ENCODE results near the gene TRIM44. TPM values are rescaled to one million over a fixed set of nuclear protein-coding genes. Genes with fewer than 3 reads are reported as not detected.

TRIM44 gene
- total and polyA plus RNA-seq, 10 of the 15 experiments (the other 5 are each of a cell fraction or from before 2014, with no cell fraction given): 6.7 to 93.0 (median 27.6) TPM

DNA sequence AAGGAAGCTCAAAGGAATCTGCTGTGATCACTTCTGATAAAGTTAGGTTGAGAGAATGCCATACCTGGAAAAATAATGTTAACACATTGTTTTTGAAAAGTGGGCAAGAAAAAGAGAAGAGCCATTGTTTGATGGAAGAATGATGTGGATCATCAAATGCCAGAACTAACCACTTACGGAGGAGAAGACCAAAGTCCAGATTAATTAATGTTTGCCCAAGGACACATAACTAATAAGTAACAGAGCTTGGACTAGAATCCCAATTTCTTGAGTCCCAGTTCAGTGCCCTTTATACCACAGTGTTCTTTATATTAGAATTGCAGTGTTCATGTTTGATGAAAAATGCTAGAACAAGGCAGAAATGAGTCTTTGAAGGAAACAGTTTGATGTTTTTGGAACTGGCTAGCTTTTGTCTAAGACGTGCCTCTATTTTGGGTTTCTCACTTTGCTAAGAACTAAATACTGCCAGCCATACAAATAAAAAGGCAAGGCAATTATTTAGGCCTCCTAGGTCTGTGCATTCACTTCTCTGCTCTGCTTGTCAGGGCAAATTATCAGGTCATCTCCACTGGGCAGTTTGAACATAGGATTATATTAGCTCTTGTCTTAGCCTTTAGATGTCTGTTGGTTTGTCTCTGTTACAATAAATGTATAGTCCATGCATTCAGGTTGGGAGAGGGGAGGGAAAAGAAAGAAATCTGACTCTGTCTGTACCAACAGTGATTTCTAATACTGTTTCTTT, 72.3 kb downstream of the TRIM44 start:
- Histone ChIP-seq H3K36me3 (ENCODE audit: control insufficient read depth in 2 of 2, insufficient read depth in 2 of 2, low read length in 1 of 2) (peaks cover 1 to 15% of the 10 kb centered on the region in 2 experiments; a peak in 1 of 4 replicates), H3K4me3 (no peak overlapping the region), H3K9ac (ENCODE audit: control insufficient read depth, insufficient read depth, low read length) (no peak overlapping the region), H4K20me1 (ENCODE audit: control insufficient read depth, insufficient read depth) (no peaks in the 10 kb centered on the region), H2AFZ (ENCODE audit: control insufficient read depth, low read depth, low read length) (no peak overlapping the region), H3K27ac (ENCODE audit: control insufficient read depth, insufficient read depth) (no peak overlapping the region), H3K4me2 (ENCODE audit: control insufficient read depth, insufficient read depth) (no peak overlapping the region), H3K9me3 (replicated peaks; ENCODE audit: control insufficient read depth, insufficient read depth, low read length) (peaks cover 2% of the 10 kb centered on the region), H3K4me1 (ENCODE audit: control insufficient read depth, insufficient read depth, low read length) (no peaks in the 10 kb centered on the region), H3K27me3 (replicated peaks in 1 of 2; ENCODE audit: control insufficient read depth in 2 of 2, insufficient read depth in 2 of 2, low read length in 1 of 2) (no peaks in the 10 kb centered on the region), H3K79me2 (ENCODE audit: control insufficient read depth, insufficient read depth, low read length) (no peaks in the 10 kb centered on the region)
- FAIRE-seq: no peak
- ATAC-seq: no peak
- in situ Hi-C loops (cut with MboI): no loop called here
- BruUV-seq (replicated peaks): no TSS peak
- ChIA-PET CTCF (interaction anchor here (0.8 to 1.2 kb wide), 2 partner anchors 9 to 78 kb away, joined by 3 read pairs; no protein-coding TSS in a partner anchor), SMC1A (ENCODE audit: uncharacterized antibody, unreplicated experiment) (interaction anchor here (0.8 to 1.0 kb wide), 3 partner anchors 14 to 75 kb away, joined by 3 read pairs; no protein-coding TSS in a partner anchor), POLR2A (no interaction called here), RAD21 (ENCODE audit: unreplicated experiment) (interaction anchor here (1.6 kb wide), 1 partner anchor 87 kb away, joined by 4 read pairs; no protein-coding TSS in a partner anchor)
- no peak for DNase-seq (ENCODE audit: low read depth, low spot score)
- intact Hi-C loops (cut with micrococcal nuclease; ENCODE audit: unreplicated experiment): no loop called here
- 97% methylated on average over 2 of the region's 2 CpGs for WGBS (ENCODE audit: insufficient coverage, insufficient replicate concordance, low lambda C conversion rate, missing lambda C conversion rate)
- TF ChIP-seq, protein P1, sequence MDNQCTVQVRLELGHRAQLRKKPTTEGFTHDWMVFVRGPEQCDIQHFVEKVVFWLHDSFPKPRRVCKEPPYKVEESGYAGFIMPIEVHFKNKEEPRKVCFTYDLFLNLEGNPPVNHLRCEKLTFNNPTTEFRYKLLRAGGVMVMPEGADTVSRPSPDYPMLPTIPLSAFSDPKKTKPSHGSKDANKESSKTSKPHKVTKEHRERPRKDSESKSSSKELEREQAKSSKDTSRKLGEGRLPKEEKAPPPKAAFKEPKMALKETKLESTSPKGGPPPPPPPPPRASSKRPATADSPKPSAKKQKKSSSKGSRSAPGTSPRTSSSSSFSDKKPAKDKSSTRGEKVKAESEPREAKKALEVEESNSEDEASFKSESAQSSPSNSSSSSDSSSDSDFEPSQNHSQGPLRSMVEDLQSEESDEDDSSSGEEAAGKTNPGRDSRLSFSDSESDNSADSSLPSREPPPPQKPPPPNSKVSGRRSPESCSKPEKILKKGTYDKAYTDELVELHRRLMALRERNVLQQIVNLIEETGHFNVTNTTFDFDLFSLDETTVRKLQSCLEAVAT (IDR thresholded peaks at IDR 0.05): no peak
- TF ChIP-seq SIN3A (IDR thresholded peaks at IDR 0.05; ENCODE audit: low read depth, low read length) (no peak), SMC3 (IDR thresholded peaks at IDR 0.05; ENCODE audit: borderline replicate concordance, low read length) (no peak), CHD2 (IDR thresholded peaks at IDR 0.05; ENCODE audit: borderline replicate concordance, low read depth, low read length) (no peak), SMAD5 (IDR thresholded peaks at IDR 0.05; ENCODE audit: low read depth) (no peak), JUND (IDR thresholded peaks at IDR 0.05; ENCODE audit: low read depth, low read length) (no peak), SREBF2 (IDR thresholded peaks at IDR 0.05; ENCODE audit: low read length) (no peak), HDAC6 (IDR thresholded peaks at IDR 0.05; ENCODE audit: unreplicated experiment) (no peak), GATAD2B (conservative IDR thresholded peaks at IDR 0.05; ENCODE audit: low read depth) (no peak)
- TF ChIP-seq, protein P2, sequence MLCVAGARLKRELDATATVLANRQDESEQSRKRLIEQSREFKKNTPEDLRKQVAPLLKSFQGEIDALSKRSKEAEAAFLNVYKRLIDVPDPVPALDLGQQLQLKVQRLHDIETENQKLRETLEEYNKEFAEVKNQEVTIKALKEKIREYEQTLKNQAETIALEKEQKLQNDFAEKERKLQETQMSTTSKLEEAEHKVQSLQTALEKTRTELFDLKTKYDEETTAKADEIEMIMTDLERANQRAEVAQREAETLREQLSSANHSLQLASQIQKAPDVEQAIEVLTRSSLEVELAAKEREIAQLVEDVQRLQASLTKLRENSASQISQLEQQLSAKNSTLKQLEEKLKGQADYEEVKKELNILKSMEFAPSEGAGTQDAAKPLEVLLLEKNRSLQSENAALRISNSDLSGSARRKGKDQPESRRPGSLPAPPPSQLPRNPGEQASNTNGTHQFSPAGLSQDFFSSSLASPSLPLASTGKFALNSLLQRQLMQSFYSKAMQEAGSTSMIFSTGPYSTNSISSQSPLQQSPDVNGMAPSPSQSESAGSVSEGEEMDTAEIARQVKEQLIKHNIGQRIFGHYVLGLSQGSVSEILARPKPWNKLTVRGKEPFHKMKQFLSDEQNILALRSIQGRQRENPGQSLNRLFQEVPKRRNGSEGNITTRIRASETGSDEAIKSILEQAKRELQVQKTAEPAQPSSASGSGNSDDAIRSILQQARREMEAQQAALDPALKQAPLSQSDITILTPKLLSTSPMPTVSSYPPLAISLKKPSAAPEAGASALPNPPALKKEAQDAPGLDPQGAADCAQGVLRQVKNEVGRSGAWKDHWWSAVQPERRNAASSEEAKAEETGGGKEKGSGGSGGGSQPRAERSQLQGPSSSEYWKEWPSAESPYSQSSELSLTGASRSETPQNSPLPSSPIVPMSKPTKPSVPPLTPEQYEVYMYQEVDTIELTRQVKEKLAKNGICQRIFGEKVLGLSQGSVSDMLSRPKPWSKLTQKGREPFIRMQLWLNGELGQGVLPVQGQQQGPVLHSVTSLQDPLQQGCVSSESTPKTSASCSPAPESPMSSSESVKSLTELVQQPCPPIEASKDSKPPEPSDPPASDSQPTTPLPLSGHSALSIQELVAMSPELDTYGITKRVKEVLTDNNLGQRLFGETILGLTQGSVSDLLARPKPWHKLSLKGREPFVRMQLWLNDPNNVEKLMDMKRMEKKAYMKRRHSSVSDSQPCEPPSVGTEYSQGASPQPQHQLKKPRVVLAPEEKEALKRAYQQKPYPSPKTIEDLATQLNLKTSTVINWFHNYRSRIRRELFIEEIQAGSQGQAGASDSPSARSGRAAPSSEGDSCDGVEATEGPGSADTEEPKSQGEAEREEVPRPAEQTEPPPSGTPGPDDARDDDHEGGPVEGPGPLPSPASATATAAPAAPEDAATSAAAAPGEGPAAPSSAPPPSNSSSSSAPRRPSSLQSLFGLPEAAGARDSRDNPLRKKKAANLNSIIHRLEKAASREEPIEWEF (IDR thresholded peaks at IDR 0.05; ENCODE audit: insufficient replicate concordance, low read depth, low read length): no peak
